Activated CD8-positive, alpha-beta memory T cell treated with anti-CD3 and anti-CD28 coated beads, Interleukin-2, amount 50 U/mL, for 24 hours (primary cell): ENCODE measurements around the gene OMA1.
"Not testable (repeated sequence)": the region's sequence is repeated elsewhere in the genome, so short reads cannot be mapped to it uniquely, and the experiment has no call there.

Experiments used
- DNase-seq: peaks from one replicate; pipeline ENCODE4 v3.0.0-alpha.2; 2020; ENCODE audit errors: extremely low read depth

OMA1 gene

DNA sequence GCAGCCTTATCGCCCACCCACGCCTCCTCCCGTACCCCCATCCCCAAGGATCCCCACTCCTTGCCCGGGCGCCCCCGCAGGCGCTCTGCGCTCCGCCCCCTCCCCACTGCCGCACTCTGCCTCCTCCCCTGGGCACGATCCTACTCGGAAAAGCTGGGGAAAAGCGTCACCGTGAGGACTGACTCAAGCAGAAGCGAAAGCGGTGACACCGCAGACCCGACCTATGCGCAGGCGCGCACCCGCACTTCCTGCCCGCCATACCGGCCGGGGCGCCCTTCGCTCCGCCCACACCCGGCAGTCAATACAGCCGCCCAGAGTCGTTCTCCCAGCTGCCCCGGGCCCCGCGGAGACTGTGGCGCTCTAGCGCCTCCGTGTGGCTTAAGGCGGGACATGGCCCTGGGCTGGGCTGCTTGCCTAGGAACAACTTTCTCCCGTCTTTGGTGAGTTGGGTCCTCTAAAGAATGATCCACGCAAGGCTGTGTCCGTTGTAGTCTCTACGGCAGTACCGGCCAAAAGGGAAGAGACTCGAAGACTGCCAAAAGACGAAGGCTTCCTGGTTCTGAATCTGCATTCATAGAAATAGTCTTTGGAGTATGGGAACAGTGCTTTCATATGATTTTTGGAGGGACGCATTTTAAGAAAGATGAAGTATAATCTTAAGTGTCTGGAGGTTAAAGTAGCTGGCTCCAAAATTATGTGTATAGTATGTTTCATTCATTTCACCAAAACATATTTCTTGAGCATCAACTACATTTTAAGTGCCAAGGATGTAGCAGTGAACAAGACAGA is at the start of gene OMA1:
Gene OMA1, minus strand, starts transcription at position 207 of the 789 bp plus-strand sequence. CDS start 7,432 bp downstream, outside the sequence.
- DNase-seq, result peak; percentile 92

- DNase-seq, result no peak
Measured at GRCh38 chr1:58594546-58594945, 48.0 kb upstream of the OMA1 start.

DNA sequence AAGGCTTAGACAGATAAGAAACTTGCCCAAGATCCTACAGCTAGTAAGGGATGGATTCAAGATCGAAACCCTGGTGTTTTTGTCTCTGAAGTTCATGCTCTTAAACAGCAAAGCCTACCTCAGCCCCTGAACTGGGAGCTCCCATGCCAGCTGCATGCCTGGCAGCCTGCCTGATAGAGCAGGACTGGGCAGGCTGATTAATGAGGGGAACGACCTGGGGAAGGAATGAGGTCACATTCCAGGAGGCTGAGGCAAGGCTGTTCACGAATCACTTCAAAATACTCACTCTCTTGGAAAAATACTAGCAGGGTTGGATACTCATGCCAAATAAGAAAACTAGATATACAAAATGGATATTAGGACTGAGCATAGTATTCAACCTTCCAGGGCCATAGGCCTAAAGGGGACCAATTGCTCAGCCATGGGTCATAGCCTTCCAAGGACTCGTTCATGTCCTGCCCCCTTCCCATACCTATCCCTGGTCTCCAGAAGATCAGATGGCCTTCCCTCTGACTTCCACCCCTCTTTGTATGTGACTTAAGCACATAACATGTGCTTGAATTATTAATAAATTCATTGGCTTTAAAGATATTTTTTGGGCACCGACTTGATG is 46.1 kb upstream of the OMA1 start:
- no peak for DNase-seq

DNA sequence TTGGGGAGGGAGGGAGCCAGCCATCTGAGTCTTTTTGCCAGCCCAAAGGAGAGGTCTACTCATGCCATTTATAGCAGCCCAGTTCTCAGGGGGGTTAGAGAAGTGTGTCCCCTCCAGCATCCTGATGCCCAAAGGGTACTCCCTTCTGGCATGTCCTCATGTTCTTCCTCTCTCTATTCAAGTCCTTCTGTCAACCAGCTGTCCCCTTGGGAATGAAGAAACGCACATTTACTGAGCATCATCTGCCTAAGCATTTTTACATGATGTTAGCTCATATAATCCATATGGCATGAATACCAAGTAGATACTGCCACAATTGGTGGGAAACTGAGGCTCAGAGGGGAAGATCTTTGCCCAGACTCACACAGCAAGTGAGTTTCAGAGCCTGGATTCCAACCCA is 45.3 kb upstream of the OMA1 start:
- no peak for DNase-seq

- DNase-seq, result no peak
Measured at GRCh38 chr1:58590019-58590418, 43.5 kb upstream of the OMA1 start.

DNA sequence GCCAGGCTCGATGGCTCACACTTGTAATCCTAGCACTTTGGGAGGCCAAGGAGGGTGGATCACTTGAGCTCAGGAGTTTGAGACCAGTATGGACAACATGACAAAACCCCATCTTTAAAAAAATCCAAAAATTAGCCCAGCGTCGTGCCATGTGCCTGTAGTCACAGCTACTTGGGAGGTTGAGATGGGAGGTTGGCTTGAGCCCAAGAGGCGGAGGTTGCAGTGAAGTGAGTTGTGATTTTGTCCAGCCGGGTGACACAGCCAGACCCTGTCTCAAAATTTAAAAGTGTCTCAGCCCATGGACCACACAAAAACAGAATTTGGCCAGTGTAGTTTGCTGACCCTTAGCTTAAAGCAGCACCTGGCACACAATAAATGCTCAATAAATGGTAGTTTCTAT is 41.9 kb upstream of the OMA1 start:
- DNase-seq, result no peak

- DNase-seq, result no peak
Measured at GRCh38 chr1:58587667-58588066, 41.1 kb upstream of the OMA1 start.

DNA sequence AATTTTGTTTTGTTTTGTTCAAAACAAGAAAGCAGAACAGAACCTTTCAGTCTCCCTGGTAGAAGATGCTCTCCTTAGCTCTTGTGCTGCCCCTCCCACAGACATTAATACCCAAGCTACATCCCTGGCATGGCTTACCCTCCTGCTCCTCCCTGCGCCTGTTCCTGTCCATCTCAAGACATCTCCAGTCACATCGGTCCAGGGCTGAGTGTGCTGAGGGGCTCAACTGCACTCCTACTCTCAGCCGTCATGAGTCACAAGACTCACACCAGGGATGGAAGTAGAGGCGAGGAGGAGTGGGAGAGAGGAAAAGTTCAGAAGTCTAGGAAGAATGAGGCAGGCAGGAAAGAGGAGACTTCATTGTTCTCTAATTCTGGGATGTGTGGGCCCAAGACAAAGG is 39.7 kb upstream of the OMA1 start:
- DNase-seq, result no peak

DNA sequence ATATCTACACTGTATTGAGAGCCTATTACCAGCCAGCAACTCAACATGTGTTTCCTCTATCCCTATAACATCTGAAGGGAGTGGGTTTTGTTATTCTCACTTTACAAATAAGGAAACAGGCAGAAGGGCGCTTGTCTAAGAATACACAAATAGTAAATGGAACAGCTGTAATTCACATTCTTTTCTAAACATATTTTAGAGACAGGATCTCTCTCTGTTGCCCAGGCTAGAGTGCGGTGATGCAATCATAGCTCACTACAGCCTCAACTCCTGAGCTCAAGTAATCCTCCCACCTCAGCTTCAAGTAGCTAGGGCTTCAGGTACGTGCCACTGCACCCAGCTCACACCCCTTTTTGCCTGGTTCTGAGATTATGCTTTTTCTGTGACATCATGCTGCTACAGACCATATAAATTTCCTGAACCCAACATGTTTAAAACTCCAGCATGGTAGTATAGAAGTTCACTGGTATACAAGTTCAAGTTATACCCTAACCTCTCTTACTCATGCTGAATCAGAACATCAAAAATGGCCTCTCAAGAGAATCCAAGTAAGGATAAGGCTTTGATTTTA is 39.1 kb upstream of the OMA1 start:
- DNase-seq, result no peak

DNA sequence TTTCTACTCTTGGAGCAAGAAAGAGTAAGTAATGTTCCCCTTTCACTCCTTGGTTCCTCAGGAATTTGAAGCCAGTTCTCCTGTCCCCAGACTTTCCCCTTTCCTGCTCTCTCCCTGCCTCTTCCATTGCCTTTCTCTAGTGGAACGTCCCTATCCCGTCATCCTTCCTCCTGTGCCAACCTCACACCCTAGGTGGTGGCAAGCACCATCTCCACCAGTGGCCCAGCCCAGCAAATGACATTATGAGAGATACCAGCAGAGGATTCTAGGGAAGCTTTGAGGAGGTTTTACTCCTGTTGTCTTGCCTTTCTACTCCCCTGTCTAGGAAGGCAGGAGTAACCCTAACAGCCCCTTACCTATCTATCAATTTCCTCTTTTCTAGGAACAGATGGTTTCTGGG is 38.6 kb upstream of the OMA1 start:
- DNase-seq, result no peak

DNA sequence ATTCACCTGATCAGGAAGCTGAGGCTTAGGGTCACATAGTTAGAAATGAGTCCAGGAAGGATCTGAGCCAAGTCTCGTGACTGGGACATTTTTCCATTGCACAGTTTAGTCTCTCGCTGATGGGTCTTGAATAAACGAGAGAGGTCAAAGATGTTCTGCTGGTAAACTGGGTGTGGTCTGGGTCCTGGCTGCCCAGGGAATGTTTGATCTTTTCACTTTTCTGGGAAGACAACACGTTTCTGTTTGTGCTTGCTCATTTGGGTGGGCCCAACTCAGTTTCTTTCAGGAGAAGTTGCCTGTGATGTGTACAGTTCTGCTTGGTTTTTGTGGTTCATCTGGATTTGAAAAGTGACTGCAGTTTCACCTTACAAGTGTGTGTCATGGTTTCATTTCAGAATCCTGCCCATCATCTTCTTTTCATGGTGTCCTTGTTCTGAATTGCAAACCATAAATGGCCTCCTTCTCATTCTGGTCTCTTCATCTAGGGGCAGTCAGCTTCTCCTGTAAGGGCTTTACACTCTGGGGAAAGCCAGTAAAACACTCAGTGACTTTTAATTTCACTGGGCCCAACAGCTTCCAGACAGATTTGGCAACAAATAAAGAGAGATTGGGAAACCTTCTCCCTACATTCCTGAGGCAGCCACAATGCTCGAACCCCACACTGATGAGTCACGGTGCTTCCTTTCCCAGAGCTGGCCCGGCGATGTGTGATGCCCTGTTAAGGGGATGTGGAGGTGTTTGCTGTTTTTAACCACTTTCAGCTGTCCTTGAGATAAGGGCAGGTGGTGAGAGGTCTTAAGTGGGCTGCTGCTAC is 37.8 kb upstream of the OMA1 start:
- no peak for DNase-seq

GRCh38 chr1:58583496-58583895 is 37.0 kb upstream of the OMA1 start:
- no peak for DNase-seq

DNA sequence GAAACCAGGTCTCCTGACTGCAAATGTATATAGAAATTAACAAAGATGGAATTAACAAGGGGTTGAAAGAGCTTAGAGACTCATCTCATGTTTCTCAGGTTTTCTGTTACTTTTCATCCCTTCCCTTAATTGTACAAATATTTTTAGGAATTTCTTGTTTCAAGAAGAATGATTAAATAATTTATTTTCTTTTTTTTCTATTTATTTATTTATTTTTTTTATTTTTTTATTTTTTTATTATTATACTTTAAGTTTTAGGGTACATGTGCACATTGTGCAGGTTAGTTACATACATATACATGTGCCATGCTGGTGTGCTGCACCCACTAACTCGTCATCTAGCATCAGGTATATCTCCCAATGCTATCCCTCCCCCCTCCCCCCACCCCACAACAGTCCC is 35.6 kb upstream of the OMA1 start:
- not testable (repeated sequence) for DNase-seq

DNA sequence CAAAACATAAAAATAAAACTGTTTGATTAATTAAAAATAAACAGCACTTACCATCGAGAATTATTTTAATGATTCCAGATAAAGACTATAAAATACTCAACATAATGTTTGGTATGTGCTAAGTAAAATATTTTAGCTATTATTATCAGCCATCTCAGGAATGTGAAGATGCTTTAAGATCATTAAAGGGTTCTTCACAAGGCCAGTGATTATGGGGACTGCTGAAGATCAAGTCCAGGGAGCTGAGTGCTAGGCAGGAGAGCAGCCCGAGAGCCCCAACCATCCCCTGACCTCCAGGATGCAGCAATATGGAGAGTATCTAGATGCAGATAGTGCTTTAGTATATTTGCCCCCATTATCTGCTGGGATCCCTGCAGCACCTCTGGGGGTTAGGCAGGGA is 35.1 kb upstream of the OMA1 start:
- DNase-seq, result no peak

GRCh38 chr1:58580186-58580585 is 33.7 kb upstream of the OMA1 start:
- no peak for DNase-seq

- no peak for DNase-seq
Measured at GRCh38 chr1:58577654-58578030, 31.1 kb upstream of the OMA1 start.

- DNase-seq, result no peak
Measured at GRCh38 chr1:58576727-58577653, 30.5 kb upstream of the OMA1 start, which contains the start of gene TACSTD2. TSS of gene TACSTD2 (minus strand) at chr1:58577252. CDS start at chr1:58577156, 96 bp downstream.

DNA sequence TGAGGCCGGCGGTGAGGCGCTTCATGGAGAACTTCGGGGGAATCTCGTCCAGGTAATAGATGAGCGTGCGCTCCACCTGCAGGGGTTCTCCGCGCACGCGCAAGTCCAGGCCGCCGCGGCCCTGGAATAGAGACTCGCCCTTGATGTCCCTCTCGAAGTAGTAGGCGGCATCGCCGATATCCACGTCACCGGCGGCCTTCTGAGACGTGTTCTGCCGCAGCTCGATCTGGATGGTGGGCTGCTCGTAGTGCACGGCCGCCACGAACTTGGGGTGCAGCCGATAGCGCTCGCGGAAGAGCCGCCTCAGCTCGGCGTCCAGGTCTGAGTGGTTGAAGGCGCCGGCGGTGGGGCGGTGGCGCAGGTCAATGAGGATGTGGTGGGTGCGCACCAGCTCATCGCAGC is 29.8 kb upstream of the OMA1 start:
- no peak for DNase-seq

GRCh38 chr1:58575551-58576324 is 29.2 kb upstream of the OMA1 start:
- no peak for DNase-seq

- DNase-seq, result no peak
Measured at GRCh38 chr1:58574816-58575215, 28.3 kb upstream of the OMA1 start.
